ENCODE measurements around the gene SH2B3.
"Not testable (repeated sequence)": the region's sequence is repeated elsewhere in the genome, so short reads cannot be mapped to it uniquely, and the experiment has no call there.

Gene SH2B3

GRCh38 chr12:111467092-111467856, 61.6 kb downstream of the SH2B3 start:
- FAIRE-seq = no peak

- FAIRE-seq = no peak
Observed at GRCh38 chr12:111467857-111468241, 62.1 kb downstream of the SH2B3 start.

GRCh38 chr12:111469401-111469800, 63.7 kb downstream of the SH2B3 start:
- FAIRE-seq = no peak

GRCh38 chr12:111471236-111471635, 65.5 kb downstream of the SH2B3 start:
- FAIRE-seq = no peak

- no peak for FAIRE-seq
Observed at GRCh38 chr12:111482462-111482861, 76.7 kb downstream of the SH2B3 start.

- FAIRE-seq = peak; percentile 69
Observed at GRCh38 chr12:111488271-111488670, 82.5 kb downstream of the SH2B3 start.

GRCh38 chr12:111488798-111489197, 83.1 kb downstream of the SH2B3 start:
- peak; percentile 91 for FAIRE-seq

- not testable (repeated sequence) for FAIRE-seq
Observed at GRCh38 chr12:111492979-111493378, 87.3 kb downstream of the SH2B3 start.

GRCh38 chr12:111494676-111495075, 89.0 kb downstream of the SH2B3 start:
- FAIRE-seq = no peak

Data from islet of Langerhans (tissue), 1 donor.